GM04504 (cell line): ENCODE data around the gene NELL2.

ENCODE experiments used
- DNase-seq: peaks from one replicate; pipeline ENCODE4 v3.0.0-alpha.2; 2012; ENCODE audit warnings: low read depth

The NELL2 gene

GRCh38 chr12:44616402-44616801 is 259.7 kb downstream of the NELL2 start:
- no peak for DNase-seq

- no peak for DNase-seq
These were observed 264.6 kb downstream of the NELL2 start for GRCh38 chr12:44611538-44611937.

- no peak for DNase-seq
These were observed 272.4 kb downstream of the NELL2 start for GRCh38 chr12:44603701-44604100.

- DNase-seq, result no peak
These were observed 283.5 kb downstream of the NELL2 start for GRCh38 chr12:44592626-44593025.

GRCh38 chr12:44589697-44590096 is 286.4 kb downstream of the NELL2 start:
- no peak for DNase-seq

- DNase-seq, result no peak
These were observed 287.5 kb downstream of the NELL2 start for GRCh38 chr12:44588651-44589050.

- DNase-seq, result no peak
These were observed 291.5 kb downstream of the NELL2 start for GRCh38 chr12:44584625-44585024.

- DNase-seq, result no peak
These were observed 293.6 kb downstream of the NELL2 start for GRCh38 chr12:44582521-44582920.

- no peak for DNase-seq
These were observed 294.4 kb downstream of the NELL2 start for GRCh38 chr12:44581642-44582242.

- no peak for DNase-seq
These were observed 301.5 kb downstream of the NELL2 start for GRCh38 chr12:44574586-44574985.

GRCh38 chr12:44573723-44574122 is 302.4 kb downstream of the NELL2 start:
- DNase-seq, result no peak

- no peak for DNase-seq
These were observed 305.0 kb downstream of the NELL2 start for GRCh38 chr12:44571006-44571550.

- no peak for DNase-seq
These were observed 306.0 kb downstream of the NELL2 start for GRCh38 chr12:44570036-44570583.

- no peak for DNase-seq
These were observed 311.0 kb downstream of the NELL2 start for GRCh38 chr12:44565163-44565562.

GRCh38 chr12:44563486-44563885 is 312.6 kb downstream of the NELL2 start:
- no peak for DNase-seq

- DNase-seq, result no peak
These were observed 317.6 kb downstream of the NELL2 start for GRCh38 chr12:44558340-44559100.

GRCh38 chr12:44555454-44555853 is 320.7 kb downstream of the NELL2 start:
- DNase-seq, result no peak

GRCh38 chr12:44551631-44552030 is 324.5 kb downstream of the NELL2 start:
- no peak for DNase-seq

- DNase-seq, result no peak
These were observed 325.7 kb downstream of the NELL2 start for GRCh38 chr12:44550377-44550776.

GRCh38 chr12:44546060-44546459 is 330.1 kb downstream of the NELL2 start:
- DNase-seq, result no peak

GRCh38 chr12:44544018-44544417 is 332.1 kb downstream of the NELL2 start:
- DNase-seq, result no peak

- DNase-seq, result no peak
These were observed 333.4 kb downstream of the NELL2 start for GRCh38 chr12:44542716-44543115.

- DNase-seq, result no peak
These were observed 338.8 kb downstream of the NELL2 start for GRCh38 chr12:44537354-44537753.
